NCI-H748 (cell line): Measurements from ENCODE around the gene MS4A13.
A peak's percentile ranks its signal among the peaks of the same experiment; 100 is the strongest.
"Not testable (repeated sequence)": the region's sequence is repeated elsewhere in the genome, so short reads cannot be mapped to it uniquely, and the experiment has no call there.

ENCODE experiments used
- DNase-seq: peaks from one replicate; lab custom pipeline; 2025; ENCODE audit not compliant: unreplicated experiment; lab: John Stamatoyannopoulos, UW

The MS4A13 gene

DNA sequence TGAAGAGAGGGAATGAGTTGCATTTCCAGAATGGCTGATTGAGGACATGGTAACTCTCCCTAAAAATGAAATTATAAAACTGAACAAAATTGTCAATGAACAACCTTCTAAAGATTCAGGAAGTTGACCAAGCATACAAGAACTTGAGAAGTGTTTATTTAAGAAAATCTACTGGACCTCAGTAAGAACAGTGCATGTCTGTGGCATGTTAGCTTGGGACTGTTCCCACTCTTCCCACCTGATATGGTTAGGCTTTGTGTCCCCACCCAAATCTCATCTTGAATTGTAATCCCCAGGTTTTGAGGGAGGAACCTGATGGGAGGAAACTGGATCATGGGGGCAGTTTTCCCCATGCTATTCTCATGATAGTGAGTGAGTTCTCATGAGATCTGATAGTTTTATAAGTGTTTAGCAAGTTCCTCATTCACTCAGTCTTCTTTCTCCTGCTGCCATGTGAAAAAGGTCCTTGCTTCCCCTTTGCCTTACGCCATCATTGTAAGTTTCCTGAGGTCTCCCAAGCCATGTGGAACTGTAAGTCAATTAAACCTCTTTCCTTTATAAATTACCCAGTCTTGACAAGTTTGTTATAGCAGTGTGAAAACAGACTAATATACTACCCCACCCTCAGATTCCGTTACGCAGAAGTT lies 15.4 kb downstream of the MS4A13 start:
- DNase-seq: no peak

DNA sequence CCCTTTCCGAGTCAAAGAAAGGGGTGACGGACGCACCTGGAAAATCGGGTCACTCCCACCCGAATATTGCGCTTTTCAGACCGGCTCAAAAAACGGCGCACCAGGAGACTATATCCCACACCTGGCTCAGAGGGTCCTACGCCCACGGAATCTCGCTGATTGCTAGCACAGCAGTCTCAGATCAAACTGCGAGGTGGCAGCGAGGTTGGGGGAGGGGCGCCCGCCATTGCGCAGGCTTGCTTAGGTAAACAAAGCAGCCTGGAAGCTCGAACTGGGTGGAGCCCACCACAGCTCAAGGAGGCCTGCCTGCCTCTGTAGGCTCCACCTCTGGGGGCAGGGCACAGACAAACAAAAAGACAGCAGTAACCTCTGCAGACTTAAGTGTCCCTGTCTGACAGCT lies 17.2 kb downstream of the MS4A13 start:
- DNase-seq: not testable (repeated sequence)

- DNase-seq: not testable (repeated sequence)
Observed at GRCh38 chr11:60538627-60539026, 23.4 kb downstream of the MS4A13 start.

DNA sequence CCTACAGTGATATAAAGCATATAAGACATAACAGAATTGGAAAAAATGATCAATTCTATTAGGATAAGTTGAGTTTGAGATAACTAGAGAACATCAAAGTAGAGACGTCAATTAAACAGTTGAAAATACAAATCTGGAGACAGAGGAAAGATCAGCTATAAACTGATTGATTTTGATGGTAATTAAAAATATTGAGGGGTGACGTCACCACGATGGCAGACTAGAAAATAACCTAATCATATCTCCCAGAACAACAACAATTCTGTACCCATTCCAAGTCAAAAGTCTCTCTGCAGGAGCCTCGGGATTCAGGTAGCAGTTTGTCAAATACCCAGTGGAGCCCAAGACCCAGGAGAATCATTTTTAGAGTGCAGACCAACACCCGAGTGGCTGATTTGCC lies 28.9 kb downstream of the MS4A13 start:
- no peak for DNase-seq

- no peak for DNase-seq
Observed at GRCh38 chr11:60561254-60561653, 46.1 kb downstream of the MS4A13 start.

- peak; percentile 98 for DNase-seq
Observed at GRCh38 chr11:60563553-60564235, 48.5 kb downstream of the MS4A13 start.

- DNase-seq: no peak
Observed at GRCh38 chr11:60566776-60567175, 51.6 kb downstream of the MS4A13 start.

- no peak for DNase-seq
Observed at GRCh38 chr11:60570970-60571369, 55.8 kb downstream of the MS4A13 start.

DNA sequence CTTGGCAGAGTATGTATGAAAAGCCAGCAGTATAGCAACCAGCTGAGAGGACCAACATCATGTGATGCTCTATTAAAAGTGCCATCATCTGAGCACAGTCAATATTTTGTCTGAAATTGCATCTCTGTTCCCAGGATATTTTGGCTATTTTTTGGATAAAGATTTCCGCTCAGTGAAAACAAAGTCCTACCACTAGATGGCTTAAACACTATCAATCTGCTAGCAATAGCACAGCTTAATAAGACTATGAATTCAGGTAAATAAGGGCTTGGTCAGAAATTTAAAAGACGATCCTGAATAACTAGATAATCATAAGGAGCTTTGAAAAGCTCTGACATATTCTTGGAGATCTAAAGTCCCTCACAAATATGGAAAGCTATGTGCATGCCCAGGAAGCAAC lies 74.4 kb downstream of the MS4A13 start:
- no peak for DNase-seq
